COR-L47 (cell line): ENCODE data around the gene SGCA.

ENCODE experiments used
- DNase-seq: peaks from one replicate; lab custom pipeline; 2025; lab: John Stamatoyannopoulos, UW

The SGCA gene

DNA sequence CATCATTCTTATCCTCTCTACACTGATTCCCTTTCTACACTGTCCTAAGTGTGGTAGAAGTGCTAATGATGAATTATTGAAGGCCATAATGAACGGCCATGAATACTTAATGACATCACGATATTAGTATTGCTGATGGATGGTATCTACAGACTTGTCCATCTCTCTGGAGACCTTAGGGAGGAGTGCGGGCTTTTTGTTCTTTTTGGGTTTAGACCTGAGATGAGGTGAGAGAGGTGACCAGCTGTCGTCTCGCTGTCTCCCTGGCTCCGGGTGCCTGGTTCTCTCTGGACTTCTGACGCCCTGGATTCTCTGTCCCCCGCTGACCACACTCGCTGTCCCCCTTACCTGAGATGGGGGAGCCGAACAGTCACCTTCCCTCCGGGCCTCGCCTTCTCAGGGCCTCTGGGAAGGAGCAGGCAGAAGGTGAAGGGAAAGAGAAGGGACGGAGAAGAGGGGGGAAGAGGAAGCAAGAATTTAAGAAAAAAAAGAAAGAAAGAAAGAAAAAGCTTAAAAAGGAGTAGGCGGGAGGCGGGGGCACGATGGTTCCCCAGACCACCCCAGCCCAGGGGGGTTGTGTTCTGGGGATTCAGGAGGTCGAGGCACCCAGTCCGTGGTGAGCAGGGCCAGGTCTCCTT lies 17.1 kb downstream of the SGCA start:
- no peak for DNase-seq

DNA sequence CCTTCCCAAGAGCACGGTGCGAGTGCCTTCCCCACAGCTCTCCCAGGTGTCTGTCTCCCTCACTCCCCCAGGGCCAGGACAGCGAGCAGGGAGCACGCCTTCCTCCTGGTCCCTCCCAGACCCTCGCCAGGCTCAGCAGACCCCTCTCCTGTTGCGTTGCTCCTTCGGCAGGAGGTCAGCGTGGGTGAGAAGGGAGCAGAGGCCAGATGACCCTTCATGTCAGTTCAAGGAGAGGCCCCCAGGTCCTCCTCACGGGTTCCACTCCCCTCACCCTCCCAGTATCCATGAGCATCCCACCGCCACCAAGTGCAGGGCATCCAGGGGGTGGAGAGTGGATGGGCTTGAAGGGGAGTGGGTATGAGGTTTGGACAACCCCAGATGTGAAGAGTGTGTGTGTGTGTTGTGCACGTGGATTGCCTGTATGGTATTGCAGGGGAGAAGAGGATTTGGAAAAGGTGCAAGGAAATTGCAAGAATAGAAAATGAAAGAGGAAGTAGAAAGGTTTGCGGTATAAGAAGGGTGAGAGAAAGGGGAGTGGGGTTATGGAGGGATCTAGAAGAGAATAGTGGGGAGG lies 17.7 kb downstream of the SGCA start:
- DNase-seq: no peak

DNA sequence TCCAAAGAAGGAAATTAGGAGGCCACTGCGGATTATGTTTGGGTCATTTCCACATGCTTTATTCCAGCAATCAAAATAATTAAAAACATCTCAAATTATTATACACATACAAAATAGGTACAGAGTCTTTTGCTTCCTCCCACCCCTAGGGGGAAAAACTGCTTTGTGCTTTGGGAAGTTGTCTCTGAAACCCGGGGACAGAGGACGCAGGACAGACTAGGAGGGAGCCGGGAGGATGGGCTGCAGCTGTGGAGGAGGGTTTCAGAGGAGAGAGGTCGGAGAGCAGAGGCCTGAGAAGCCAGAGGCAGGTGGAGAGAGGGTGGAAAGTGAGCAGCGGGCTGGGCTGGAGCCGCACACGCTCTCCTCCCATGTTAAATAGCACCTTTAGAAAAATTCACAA lies 18.3 kb downstream of the SGCA start:
- no peak for DNase-seq

DNA sequence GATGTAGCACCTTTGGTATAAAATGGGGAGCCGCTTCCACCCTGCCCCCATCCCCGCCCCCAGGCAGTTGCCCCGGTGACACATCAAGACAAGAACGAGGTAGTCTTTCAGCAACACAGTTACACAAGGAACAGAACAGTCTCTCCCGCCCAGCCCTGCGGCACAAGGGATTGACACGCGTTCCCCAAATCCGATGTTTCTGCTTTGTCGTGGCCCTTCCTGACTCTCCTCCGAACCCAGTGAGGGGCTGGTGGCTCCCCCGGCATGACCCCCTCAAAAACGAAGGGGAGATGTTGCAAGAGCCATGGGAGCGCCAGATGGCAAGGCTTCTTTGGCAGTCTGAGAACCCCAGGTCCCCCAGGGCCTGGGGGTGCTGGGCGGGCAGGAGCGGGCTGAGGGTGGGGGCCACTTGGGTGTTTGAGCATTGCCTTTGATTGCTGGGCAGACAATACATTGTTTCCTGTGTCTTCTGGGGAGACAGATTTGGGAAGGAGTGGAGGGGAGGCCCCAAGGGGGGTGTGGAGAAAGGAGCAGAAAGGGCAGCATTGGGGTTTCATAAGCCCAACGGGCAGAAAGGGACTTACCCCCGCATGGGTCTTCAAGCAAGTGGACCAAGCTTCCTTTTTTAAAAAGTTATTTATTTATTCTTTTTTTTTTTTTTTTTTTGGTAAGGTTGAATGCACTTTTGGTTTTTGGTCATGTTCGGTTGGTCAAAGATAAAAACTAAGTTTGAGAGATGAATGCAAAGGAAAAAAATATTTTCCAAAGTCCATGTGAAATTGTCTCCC lies 19.0 kb downstream of the SGCA start:
- DNase-seq: no peak

DNA sequence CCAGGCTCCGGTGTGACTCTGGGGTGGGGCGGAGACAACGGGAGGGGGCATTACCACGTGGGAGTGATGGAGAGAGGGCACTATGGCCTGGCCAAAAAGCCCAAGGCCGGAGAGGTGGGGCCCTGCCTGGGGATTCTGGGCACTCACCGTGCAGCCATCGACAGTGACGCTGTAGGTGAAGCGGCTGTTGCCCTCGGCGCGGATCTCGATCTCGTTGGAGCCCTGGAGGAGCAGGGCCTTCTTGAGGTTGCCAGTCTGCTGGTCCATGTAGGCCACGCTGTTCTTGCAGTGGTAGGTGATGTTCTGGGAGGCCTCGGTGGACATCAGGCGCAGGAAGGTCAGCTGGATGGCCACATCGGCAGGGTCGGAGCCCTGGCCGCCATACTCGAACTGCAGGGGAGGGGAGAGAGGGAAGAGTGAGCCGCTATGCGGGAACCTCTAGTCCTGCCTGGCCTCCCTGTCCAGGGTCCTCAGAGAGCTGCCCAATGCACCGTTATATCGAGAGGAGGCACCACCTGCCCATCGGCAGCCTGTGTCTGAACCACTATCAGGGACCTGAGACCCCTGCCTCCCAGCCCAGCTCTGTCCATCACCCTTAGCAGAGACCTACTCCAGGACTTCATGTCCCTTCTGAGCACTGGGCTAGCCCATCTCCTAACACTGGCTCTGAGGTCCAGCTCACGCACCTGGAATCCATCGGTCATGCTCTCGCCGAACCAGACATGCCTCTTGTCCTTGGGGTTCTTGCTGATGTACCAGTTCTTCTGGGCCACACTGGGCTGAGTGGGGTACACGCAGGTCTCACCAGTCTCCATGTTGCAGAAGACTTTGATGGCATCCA lies 20.0 kb downstream of the SGCA start:
- DNase-seq: no peak

DNA sequence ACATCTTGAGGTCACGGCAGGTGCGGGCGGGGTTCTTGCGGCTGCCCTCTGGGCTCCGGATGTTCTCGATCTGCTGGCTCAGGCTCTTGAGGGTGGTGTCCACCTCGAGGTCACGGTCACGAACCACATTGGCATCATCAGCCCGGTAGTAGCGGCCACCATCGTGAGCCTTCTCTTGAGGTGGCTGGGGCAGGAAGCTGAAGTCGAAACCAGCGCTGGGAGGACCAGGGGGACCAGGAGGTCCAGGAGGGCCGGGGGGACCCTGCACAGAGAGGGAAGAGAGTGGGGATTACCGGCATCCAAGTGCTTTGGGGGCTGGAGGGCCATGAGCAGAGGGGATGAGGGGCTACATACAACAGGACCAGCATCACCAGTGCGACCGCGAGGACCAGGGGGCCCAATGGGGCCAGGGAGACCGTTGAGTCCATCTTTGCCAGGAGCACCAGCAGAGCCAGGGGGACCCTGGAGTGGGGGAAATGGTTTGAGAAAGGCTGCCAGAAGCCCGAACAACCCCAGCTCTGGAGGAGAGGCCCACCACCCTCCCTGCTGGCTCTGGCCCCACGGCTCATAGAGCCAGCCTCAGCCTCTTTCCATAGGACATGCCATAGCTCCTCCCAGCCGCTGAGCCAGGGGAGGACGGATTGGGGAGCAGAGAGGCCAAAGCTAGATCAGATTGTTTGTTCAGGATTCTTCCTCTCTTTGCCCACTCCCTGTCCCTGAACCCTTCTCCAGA lies 21.0 kb downstream of the SGCA start:
- no peak for DNase-seq

DNA sequence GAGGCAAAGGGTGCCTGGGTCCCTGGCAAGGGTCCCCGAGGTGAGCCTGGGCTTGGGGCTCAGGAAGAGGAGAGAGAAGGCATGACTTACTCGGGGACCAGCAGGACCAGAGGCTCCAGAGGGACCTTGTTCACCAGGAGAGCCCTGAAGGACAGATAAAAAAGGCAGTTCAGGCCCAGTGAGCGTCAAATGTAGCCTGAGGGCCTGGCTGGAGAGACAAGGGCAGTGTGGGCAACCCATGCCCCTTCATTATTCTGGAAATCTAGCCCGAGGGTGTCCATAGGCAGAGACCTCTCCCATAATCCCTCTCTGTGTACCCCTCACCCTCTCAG lies 21.6 kb downstream of the SGCA start:
- no peak for DNase-seq

DNA sequence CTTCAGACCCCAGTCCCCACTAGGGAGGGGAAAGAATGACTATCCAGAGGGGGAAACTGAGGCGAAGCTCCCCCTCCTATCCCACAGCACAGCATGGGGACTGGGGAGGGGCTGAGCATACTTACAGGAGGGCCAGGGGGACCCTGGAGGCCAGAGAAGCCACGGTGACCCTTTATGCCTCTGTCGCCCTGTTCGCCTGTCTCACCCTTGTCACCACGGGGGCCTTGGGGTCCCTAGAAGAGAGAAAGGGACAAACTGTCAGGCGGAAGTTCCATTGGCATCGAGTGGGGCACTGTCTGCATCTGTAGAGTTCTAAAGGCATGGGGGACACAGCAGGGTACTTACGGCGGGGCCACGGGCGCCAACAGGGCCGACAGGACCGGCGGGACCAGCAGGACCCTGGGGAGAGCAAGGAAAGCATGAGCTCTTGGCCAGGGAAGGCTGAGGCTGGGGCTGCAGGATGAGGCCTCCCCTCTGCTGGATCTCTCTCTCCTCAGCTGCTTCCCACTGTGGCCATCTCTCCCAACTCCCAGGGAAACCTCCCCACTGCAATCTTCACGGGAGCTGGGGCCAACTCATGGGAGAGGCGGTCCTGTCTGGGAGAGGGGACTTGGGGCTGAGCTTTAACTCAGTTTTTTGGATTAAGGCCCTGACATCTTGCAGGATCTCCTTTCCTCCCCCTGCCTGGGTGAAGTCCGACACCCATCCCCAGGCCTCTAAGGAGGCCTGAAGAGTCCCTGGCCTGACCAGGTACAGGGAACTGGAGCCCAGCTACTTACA lies 22.1 kb downstream of the SGCA start:
- no peak for DNase-seq

DNA sequence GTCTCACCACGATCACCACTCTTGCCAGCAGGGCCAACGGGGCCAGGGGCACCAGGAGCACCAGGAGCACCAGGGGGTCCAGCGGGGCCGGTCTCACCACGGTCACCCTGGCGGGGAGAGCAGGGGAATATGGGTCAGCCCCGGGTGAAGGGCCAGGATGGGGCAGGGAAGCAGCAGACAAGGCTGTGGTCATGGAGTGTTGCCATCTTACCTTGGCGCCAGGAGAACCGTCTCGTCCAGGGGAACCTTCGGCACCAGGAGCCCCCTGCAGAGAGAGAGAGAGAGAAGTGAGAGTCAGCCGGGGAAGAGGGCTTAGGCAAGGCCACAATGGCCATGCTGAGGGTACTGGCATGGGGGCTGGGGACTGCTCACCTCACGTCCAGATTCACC lies 22.7 kb downstream of the SGCA start:
- no peak for DNase-seq

DNA sequence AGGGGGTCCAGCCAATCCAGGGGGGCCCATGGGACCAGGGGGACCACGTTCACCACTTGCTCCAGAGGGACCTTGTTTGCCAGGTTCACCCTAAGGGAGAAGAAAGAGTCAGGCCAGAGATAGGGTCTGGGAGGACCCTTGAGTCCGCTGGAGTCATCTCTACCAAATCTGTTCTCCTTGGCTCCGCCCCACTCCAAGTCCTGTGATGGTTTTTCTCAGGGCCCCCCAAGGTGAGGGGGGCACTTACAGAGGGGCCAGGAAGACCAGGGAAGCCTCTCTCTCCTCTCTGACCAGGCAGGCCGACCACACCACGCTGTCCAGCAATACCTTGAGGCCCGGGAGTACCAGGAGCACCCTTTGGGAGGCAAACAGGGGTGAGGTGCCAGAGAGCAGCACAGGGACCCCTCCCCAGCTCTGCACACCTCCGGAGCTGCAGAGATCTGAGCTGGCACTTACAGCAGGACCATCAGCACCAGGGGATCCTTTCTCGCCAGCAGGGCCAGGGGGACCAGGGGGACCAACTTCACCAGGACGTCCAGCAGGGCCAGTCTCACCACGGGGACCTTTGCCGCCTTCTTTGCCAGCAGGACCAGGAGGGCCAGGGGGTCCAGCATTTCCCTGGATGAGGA lies 23.2 kb downstream of the SGCA start:
- DNase-seq: no peak

DNA sequence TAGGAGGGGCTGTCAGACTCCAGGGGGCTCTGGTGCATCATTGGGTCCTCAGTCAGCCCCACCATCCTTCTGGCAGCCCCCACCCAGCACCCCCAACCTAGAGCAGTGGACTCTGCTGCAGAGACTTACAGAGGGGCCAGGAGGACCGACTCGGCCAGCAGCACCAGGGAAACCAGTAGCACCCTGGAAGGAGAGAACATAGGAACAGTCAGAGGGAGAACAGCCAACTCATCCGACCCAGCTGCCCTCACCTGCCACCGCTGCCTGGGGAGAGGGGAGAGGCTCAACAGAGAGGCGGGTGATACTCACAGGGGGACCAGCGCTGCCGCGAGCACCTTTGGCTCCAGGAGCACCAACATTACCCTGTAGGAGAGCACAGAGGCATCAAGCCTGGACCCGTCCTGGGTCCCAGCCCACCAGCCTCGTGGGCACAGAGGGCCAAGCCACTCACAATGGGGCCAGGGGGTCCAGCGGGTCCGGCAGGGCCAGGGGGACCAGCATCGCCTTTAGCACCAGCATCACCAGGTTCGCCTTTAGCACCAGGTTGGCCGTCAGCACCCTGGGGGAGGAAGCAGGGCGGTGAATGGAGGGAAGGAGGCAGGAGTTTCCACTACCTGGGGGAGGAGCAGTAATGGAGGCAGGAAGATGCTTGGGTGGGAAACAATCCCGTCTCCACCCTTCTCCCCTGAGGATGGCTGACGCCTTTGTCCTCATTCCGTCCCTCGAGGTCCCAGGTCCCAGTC lies 23.9 kb downstream of the SGCA start:
- DNase-seq: no peak

DNA sequence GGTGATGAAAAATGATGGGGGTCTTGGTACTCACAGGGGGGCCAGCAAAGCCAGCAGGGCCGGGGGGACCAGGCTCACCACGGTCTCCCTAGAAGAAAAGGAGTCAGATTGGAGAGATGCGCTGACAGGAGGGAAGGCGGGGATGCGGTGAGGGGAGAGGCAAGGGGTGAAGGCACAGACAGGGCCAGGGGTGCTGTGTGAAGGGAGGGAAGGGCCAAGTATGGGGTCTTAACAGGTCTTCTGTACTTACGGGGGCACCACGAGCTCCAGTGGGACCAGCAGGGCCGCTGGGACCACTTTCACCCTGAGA lies 24.4 kb downstream of the SGCA start:
- no peak for DNase-seq

DNA sequence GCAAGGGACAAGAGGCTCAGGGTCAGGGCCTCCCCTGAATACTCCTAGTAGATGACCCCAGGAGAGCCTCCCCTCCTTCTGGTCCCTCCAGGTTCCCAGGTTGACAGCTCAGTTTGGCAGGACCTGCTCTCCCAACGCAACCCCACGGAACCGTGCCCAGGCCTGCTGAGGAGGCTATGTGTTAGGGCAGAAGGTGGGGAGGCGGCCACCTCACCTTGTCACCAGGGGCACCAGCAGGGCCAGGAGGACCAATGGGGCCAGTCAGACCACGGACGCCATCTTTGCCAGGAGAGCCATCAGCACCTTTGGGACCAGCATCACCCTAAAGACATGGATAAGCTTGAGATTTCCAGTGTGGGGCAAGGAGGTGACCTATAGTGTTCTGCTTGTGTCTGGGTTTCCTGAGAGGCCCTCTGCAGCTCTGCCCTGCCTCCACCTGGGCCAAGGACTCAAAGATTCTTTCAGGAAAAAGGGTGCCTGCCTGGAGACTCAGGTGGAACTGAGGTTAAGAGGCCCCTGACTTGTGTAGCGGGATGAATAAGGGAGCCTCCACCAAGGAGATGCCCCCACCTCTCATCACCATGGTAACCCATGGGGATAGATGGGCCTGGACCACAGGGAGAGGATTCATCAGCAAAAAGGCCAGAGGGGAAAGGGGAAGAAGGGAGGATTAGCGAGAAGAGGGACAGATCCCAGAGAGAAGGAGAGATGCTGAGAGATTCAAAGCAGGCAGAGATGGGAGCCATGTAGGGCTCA lies 25.0 kb downstream of the SGCA start:
- DNase-seq: no peak

DNA sequence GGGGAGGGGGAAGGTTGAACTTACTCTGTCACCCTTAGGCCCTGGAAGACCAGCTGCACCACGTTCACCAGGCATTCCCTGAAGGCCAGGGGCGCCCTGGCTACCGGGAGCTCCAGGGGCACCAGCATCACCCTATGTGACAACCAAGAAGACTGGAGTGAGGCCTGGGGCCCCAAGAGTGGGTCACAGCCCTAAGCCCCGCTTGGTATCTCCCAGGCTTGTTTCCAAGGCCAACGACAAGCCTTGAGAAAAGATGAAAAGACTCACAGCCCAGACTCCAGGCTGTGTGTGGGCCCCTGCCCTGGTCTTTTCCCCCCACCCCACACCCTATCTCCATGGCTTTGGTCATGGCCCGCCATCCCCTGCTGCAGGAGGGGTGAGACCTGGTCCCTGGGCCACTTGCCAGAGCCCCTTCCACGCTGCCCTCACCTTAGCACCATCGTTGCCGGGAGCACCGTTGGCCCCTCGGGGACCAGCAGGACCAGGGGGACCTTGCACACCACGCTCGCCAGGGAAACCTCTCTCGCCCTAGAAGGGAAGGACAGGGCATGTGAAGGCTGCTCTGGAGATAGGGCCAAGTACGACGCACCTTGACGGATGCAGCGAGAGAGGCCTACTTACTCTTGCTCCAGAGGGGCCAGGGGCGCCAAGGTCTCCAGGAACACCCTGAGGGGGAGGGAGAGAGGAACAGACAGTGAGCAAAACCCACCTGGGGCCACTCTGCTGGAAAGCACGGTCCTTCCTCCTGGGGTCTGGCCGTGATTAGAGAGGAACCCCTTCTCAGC lies 25.7 kb downstream of the SGCA start:
- no peak for DNase-seq

DNA sequence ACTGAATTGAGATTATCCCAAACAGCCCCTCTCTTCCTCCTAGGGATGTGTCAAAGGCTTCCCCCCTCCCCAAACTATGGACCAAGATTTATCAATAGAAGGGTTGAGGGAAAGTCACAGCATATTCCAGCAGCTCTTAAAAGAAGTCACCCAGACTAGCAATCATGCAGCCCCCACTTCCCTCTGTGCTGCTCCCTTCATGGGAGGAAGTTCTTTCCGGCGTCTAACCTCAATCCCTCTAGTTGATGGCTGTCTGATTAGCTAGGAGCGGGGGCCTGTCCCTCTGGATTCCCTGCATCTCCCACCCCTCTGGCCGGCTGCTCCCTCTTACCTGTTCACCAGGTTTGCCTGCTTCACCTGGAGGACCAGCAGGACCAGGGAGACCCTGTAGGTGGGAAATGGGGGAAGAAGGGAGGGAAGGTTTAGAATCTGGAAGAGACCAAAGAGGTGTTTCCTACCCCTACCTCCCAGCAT lies 26.4 kb downstream of the SGCA start:
- DNase-seq: no peak

DNA sequence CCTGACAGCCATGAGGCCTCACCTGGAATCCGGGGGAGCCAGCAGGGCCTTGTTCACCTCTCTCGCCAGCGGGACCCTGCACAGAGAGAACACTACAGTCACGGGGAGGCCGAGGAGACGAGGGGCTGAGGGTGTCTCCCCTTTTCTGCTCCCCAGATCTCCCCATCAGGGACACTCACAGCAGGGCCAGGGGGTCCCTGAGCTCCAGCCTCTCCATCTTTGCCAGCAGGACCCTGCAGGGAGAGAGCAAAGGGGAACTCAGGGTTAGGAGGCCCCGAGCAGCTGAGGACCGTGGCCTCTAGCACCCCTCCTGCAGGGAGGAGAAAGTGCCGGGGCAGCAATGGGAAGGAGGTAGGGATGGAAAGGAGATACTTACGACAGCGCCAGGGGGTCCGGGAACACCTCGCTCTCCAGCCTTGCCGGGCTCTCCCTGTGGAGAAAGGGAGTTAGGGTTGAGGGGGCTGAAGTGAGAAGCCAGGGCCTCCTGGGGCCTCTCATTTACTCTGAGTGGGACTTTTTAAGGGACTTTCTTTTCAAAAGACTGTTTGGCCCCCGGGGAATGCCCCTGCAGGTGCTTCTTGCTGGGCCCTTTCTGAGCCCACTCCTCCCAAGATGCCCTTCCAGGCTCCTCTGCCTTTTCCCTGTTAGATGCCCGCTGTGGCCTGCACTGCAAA lies 26.9 kb downstream of the SGCA start:
- DNase-seq: no peak

DNA sequence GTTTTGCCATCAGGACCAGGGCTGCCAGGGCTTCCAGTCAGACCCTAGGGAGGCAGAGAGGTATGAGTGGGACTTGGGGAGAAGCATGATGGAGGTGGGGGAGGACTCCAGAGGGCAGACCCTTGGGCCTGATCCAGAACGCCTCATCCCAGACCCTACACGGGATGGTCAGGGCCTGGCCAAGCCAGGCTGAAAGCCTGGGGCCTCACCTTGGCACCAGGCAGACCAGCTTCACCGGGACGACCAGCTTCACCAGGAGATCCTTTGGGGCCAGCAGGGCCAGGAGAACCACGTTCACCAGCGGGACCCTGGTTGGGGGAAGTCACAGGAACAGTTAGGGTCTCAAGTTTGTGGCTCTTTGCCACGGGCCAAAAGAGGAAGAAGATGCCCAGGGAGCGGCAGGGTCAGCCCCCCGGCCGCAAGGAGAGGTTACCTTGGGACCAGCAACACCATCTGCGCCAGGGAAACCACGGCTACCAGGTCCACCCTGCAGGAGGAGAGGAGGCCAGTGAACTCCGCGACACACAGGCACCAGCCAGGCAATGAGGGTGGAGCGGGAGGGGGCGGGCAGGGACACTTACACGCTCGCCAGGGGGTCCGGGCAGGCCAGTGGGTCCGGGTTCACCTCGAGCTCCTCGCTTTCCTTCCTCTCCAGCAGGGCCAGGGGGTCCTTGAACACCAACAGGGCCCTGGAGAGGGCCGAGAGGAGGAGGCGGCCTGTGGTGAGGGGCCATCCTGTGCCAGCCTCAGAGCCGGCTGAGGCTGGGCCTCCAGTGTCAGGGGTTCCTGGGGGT lies 28.5 kb downstream of the SGCA start:
- no peak for DNase-seq
